T-helper 9 cell (primary cell): ENCODE data around the gene PTGER1.
"Not testable (repeated sequence)": the region's sequence is repeated elsewhere in the genome, so short reads cannot be mapped to it uniquely, and the experiment has no call there.

Experiments used
- DNase-seq: peaks from one replicate; pipeline ENCODE4 v3.0.0-alpha.2; 2020

Gene PTGER1

DNA sequence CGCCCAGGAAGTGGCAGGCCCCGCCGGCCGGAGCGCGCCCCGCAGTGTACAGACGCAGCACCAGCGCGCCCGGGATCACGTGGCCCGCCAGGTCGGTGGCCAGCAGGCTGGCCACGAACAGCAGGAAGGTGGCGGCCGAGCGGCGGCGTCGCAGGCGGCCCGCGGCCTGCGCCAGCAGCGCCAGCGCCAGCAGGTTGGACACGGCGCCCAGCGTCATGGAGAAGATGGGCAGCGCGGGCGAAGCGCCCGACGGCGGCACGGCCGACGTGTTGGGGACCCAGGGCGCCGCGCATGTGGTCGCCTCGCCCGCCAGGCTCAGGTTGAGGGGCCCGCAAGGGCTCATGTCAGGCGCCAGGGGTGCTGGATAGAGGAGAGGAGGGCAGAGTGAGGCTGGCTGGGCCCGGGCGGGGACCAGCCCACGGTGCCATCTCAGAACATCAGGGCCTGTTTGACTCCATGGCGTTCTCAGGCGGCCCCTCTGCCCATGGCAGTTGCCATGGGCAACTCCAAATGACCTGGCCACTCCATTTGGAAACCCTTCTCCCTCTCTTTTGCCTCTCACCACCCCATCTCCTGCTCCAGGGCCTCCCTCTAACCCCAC lies 1.1 kb downstream of the PTGER1 start:
- no peak for DNase-seq

DNA sequence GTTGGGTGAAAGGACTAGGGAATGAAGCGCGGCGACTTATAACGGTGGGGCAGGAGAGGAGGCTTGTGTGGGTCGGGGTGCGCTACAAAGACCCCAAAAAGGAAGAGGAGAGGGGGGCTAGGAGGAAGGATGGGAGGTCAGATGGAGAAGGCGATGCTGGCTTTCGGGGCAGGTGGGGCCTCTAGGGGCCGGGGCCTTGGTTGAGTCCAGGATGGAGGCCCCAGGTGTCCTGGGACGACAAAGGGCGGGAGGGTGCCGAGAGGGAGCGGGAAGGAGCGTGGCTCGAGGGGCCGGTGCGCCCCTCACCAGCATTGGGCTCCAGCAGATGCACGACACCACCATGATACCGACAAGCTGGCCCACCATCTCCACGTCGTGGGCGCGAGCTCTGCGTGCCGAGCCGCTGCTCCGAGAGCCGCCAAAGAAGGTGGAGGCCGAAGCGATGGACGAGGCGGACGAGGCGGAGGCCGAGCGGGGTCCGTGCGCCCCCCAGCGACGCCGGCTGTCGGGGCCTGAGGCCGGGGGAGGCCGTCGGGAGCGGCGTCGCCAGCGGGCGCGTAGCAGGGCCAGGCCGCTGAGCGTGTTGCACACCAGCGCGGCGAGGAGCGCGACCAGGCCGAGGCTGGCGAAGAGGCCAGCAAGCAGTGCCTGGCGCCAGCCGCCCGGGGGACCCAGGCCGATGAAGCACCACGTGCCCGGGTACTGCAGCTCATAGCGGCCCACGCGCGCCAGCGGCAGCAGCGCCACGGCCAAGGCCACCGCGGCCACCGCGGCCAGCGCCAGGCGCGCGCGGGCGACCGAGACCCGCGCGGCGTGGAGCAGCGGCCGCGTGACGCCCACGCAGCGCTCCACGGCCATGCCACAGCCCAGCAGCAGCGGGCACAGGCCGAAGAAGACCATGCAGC lies 1.8 kb downstream of the PTGER1 start:
- no peak for DNase-seq

DNA sequence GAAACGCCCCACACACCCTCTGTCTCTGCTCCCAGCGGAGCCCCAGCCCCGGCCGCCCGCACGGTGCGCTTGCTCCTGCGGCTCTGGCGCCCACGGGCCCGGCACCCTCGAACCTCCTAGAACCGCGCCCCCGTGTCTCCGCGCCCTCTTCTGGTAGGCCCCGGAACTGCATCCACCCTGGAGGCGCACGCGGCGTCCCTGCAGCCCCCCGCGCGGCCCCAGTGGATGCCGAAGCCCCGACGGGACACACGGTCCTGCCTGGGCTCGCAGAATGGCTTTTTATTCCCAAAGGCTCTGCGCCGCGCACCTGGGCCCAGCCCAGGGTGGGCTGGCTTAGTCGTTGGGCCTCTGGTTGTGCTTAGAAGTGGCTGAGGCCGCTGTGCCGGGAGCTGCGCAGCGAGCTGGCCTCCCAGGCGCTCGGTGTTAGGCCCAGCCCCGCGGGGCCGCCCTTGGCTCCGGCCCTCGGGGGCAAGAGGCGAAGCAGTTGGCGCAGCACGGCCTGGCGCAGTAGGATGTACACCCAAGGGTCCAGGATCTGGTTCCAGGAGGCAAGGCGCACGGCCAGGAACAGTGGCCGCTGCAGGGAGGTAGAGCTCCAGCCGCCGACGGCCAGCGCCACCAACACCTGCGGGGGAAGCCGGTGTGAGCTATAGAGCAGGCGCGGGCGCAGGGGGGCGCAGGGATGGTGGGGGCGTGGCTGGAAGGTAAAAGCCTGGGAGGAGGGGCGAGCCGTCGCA lies 2.8 kb downstream of the PTGER1 start:
- peak; percentile 91 for DNase-seq

DNA sequence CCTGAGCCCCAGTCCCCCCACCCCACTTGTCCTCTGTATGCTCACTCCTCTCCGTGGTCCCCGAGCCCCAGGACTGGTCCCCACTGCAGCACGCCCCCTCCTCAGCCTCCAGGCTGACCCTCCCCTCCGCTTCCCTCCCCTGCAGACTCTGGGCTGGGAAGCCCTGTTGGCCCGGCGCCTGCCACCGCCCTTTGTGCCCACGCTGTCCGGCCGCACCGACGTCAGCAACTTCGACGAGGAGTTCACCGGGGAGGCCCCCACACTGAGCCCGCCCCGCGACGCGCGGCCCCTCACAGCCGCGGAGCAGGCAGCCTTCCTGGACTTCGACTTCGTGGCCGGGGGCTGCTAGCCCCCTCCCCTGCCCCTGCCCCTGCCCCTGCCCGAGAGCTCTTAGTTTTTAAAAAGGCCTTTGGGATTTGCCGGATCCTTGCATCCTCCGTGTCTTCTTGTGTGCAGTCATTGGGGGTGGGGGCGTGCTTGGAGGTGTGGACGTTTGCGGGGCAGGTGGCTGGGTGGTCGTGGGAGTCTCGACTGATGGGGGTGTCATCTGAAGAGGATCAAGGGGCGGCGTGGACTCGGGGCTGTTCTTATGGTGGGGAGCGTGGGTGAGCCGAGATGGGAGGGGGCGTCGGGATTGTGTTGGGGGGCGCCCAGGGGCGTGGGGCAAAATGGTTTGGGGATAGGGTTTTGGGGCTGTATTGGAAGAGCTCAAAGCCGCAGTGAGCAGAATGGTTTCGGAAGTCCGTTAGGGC lies 3.5 kb downstream of the PTGER1 start:
- no peak for DNase-seq

DNA sequence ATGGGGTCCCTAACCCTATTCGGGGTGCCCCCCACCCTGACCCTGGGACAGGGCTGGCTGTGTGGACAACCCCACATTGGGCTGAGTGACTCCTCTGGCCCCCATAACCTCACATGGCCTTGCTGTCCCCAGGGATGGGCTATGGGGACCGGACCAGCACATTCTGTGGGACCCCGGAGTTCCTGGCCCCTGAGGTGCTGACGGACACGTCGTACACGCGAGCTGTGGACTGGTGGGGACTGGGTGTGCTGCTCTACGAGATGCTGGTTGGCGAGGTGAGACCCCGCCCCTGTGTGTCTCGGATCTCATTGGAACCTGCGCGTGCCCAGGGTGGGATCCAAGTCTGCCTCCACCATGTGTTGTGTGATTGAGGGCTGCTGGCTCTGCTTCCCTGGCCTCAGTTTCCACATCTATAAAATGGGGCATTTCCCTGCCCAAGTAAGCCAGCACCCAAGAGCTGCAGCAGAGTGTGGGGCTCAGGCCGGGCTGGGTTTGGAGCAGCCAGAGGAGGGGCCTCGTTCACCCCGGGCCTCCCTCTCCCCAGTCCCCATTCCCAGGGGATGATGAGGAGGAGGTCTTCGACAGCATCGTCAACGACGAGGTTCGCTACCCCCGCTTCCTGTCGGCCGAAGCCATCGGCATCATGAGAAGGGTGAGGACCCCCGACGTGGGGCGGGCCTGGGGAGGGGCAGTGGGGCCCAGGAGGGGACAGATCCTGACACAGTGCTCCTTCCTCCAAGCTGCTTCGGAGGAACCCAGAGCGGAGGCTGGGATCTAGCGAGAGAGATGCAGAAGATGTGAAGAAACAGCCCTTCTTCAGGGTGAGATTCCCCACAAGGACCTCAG lies 4.9 kb downstream of the PTGER1 start:
- DNase-seq, result no peak

DNA sequence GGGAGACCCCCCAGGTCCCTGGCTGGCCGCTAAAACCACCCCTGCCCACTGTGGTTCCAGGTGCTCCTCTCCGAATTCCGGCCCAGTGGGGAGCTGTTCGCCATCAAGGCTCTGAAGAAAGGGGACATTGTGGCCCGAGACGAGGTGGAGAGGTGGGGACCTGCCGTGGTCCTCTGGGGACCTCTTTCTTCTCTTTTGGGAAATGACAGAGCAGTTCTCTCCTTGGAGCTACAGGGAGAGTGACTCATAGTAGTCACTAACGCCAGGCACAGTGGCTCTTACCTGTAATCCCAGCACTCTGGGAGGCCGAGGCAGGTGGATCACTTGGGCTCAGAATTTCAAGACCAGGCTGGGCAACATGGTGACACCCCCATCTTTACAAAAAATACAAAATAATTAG lies 7.3 kb downstream of the PTGER1 start:
- no peak for DNase-seq

DNA sequence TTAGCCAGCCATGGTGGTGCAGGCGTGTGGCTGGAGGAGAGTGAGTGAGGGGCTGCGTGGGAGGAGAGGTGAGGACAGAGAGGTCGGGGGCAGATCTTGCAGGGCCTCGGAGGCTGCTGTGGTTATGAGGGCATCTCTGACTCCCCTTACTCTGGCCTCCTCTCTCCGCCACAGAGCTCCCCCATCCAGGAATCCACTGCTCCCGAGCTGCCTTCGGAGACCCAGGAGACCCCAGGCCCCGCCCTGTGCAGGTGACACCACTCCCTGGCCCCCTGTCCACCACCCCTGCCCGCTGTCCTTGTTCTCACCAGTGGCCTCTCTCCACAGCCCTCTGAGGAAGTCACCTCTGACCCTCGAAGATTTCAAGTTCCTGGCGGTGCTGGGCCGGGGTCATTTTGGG lies 7.8 kb downstream of the PTGER1 start:
- no peak for DNase-seq

DNA sequence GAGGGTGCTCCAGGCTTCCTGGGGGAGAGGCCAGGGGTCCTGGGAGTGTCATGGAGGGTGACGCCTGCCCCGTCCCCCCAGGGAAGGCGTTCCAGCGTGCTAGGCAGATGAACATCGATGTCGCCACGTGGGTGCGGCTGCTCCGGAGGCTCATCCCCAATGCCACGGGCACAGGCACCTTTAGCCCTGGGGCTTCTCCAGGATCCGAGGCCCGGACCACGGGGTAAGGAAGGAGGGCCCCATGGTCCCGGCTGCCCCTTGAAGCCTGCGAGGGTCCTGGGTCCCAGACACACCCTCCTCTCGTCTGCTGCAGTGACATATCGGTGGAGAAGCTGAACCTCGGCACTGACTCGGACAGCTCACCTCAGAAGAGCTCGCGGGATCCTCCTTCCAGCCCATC lies 11.4 kb downstream of the PTGER1 start:
- DNase-seq, result no peak

DNA sequence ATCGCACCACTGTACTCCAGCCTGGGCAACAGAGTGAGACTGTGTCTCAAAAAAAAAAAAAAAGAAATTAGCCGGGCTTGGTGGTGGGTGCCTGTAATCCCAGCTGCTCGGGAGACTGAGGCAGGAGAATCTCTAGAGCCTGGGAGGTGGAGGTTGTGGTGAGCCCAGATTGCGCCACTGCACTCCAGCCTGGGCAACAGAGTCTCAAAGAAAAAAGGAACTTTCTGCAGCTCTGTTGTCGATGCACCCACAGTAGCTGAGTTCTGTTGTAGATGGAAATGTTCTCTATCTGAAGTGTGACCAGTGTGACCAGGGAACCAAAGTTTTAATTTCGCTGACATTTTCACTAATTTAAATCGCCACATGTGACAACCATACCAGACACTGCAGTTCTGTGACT lies 12.8 kb downstream of the PTGER1 start:
- not testable (repeated sequence) for DNase-seq

DNA sequence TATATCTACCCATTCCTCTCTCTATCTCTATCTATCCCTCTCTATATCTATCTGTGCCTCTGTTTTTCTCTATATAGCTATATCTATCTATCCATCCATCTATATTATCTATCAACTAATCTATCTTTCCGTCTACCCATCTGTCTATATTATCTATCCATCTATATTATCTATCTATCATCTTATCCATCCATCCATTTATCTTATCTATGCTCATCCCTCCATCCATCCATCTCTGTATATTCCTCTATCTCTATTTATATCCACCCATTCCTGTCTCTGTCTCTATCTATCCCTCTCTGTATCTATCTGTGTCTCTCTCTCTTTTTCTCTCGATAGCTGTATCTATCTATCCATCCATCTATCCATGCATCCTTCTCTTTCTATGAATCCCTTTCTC lies 14.2 kb downstream of the PTGER1 start:
- DNase-seq, result no peak

DNA sequence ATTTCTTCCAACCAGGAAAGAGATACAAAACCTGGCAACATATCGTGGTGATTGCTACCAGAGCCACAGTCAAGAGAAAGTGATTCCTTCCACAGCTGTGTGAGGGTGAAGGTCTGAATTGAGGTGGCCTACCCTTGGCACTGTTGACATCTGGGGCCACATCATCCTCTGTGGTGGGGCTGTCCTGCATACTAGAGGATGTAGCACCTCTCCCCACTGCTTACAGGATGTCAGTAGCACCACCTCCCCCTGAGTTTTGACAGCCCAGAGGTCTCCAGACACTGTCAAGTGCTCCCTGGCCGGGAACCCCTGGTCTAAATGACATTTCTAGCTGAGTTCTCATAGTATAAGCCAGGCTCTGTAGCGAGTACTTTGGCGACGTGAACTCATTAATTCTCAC lies 15.5 kb downstream of the PTGER1 start:
- no peak for DNase-seq

DNA sequence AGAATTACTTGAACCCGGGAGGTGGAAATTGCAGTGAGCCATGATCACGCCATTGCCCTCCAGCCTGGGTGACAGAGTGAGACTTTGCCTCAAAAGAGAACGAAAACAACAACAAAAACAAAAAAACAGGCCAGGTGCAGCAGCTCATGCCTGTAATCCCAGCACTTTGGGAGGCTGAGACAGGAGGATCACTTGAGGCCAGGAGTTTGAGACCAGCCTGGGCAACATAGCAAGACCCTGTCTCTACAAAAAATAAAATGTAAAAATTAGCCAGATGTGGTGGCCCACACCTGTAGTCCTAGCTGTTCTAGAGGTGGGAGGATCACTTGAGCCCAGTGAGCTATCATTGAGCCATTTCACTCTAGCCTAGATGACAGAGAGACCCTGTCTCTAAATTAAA lies 22.9 kb downstream of the PTGER1 start:
- not testable (repeated sequence) for DNase-seq

DNA sequence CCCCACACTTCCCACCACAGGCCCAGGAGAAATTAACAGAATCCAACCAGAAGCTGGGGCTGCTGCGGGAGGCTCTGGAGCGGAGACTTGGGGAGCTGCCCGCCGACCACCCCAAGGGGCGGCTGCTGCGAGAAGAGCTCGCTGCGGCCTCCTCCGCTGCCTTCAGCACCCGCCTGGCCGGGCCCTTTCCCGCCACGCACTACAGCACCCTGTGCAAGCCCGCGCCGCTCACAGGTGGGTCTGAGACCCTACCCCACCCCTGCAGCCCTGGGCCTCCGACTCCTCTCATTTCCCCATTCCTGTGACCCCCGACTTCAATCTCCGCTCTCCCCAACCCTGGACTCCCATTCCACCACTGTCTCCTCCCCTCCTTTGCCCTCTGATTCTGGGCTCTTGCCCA lies 24.3 kb downstream of the PTGER1 start:
- no peak for DNase-seq

DNA sequence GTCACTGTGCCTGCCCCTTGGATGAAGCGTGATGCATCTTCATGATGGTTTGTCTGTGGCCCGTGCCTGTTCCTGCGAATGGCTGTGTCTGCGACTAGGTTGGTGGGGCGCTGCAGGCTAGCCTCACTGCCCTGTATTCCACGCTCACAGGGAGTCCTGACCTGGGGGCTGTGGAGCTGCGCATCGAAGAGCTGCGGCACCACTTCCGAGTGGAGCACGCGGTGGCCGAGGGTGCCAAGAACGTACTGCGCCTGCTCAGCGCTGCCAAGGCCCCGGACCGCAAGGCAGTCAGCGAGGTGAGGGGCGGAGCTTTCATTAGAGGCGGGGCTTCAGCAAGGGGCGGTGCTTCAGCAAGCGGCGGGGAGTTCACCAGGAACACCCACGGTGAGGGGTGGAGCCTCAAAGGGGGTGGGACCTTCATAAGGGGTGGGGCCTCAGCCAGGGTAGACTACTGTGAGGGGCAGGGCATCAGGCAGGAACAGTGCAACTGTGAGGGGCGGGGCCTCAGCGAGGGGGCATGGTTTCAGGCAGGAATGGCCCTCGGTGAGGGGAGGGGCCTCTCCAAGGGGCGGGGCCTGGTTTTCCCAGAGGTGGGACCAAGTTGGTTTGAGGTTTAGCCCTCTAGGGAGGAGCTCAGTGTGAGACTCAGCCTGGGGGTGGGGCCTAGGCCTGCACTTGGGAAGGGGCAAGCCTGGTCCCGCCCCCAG lies 24.8 kb downstream of the PTGER1 start:
- peak; percentile 31 for DNase-seq

DNA sequence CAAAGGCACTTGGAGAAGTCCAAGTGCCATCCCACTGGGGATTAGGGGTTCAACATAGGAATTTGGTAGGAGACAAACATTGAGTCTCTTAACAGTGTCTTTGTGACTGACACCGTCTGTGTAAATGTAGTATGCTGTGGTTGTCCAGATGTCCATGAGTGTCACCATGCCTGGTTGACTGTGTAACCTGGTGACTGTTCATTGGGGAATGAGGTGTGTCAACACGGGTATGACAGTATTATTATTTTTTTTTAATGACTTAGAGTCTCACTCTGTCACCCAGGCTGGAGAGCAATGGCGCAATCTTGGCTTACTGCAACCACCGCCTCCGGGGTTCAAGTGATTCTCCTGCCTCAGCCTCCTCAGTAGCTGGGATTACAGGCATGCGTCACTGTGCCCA lies 25.8 kb downstream of the PTGER1 start:
- DNase-seq, result no peak

DNA sequence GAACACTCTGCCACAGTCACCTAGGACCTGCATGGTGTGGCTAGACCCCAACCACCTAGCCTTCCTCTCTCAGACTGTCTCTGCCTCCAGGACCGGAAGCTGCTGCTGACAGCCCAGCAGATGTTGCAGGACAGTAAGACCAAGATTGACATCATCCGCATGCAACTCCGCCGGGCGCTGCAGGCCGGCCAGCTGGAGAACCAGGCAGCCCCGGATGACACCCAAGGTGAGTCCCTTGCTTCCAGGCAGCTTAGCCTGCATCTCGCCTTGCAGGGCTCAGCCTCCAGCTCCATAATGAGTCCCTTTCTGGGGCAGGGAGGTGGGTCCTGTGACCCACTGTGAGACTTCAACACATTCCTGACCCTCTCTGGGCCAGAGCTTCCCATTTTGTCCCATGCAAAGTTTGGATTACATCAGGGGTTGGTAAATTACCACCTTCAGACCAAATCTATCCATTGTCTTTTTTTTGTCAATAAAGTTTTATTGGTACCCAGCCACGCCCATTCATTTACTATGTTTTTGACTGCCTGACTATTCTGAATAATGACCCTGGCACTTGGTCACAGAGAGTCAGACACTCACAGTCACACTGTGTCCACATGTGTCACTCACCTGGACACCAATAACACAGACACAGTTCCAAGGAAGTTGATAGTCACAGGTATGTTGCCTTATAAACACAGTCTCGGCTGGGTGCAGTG lies 28.7 kb downstream of the PTGER1 start:
- no peak for DNase-seq

DNA sequence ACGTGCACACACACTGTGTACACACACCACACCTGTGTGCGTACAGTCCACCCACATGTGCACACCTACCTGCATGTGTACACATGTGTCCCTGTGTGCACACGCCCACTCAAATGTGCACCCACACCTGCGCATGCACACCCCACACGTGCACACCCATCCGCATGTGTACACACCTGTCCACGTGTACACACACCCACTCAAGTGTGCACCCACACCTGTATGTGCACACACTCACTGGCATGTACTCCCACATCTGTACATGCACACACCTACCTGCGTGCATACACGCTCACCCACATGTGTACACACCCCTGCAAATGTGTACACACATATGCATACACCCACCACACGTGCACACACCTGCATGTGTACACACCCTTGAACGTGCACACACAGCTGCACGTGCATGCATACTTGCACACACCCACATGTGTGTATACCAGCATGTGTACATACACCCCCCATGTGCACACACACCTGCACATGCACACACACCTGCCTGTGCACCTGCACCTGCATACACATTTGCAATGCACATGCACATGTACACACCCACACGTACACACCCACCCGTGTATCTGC lies 31.4 kb downstream of the PTGER1 start:
- DNase-seq, result no peak

DNA sequence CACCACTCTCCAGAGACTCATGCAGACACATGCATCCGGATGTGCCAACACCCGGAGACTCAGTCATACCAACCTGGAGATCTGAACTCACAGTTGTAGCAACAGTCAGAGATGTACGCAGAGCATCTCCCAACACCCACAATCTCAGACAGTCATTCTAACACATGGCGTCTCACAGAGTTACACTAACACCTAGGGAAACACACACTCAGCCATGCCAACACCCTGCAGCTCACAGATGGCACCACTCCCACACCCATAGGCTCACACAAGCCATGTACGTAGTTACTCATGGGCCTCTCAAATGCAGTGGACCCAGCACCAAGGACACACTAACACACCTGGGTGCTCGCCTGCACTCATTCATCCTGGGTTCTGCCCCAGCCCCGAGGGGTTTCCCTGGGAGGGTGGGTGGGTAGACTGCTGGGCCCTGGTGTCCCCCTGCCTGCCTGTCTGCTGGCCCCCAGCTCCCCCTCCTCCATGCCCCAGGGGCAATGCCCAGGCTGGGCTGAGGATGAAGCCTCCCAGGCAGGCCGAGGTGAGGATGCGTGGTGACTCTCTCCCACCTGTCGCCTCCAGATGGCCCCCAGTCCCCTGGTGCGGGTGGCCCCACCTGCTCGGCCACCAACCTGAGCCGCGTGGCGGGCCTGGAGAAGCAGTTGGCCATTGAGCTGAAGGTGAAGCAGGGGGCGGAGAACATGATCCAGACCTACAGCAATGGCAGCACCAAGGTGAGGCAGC lies 32.1 kb downstream of the PTGER1 start:
- no peak for DNase-seq
